ENCODE results near the gene ZSCAN5A. TPM values are rescaled to one million over a fixed set of nuclear protein-coding genes. Genes with fewer than 3 reads are reported as not detected.

ZSCAN5A gene
- total RNA-seq, 1 donor, result 4.3 TPM

- Histone ChIP-seq H4K20me1 (ENCODE audit: insufficient read depth, low read length) (no peaks in the 10 kb centered on the region), H3K4me3 (ENCODE audit: insufficient read depth, low read length) (no peak overlapping the region), H2AFZ (ENCODE audit: low read length) (no peak overlapping the region), H3K27ac (ENCODE audit: low read depth, low read length) (no peak overlapping the region), H3K4me2 (ENCODE audit: insufficient read depth, low read length) (no peak overlapping the region), H3K27me3 (ENCODE audit: insufficient read depth, low read length) (no peaks in the 10 kb centered on the region), H3K79me2 (ENCODE audit: insufficient read depth, low read length) (no peaks in the 10 kb centered on the region), H3K4me1 (ENCODE audit: insufficient read depth, low read length) (peaks cover 6% of the 10 kb centered on the region), H3K9me3 (ENCODE audit: low read depth, low read length) (no peaks in the 10 kb centered on the region), H3K36me3 (ENCODE audit: insufficient read depth, low read length) (no peaks in the 10 kb centered on the region)
- no peak for TF ChIP-seq CTCF (IDR thresholded peaks at IDR 0.05; ENCODE audit: extremely low read depth, low read depth, low read length)
- no peak for DNase-seq (ENCODE audit: insufficient read length, low spot score, missing footprints)
These were observed 5.4 kb upstream of the ZSCAN5A start for GRCh38 chr19:56319991-56320390.

- no peaks in the 10 kb centered on the region for H4K20me1 ChIP-seq (ENCODE audit: insufficient read depth, low read length)
- DNase-seq (ENCODE audit: insufficient read length, low spot score, missing footprints), result no peak
- H3K27ac ChIP-seq (ENCODE audit: low read depth, low read length), result no peak overlapping the region
- H2AFZ ChIP-seq (ENCODE audit: low read length), result no peak overlapping the region
- no peak overlapping the region for H3K4me2 ChIP-seq (ENCODE audit: insufficient read depth, low read length)
- no peak for TF ChIP-seq CTCF (IDR thresholded peaks at IDR 0.05; ENCODE audit: extremely low read depth, low read depth, low read length)
- H3K4me3 ChIP-seq (ENCODE audit: insufficient read depth, low read length), result no peak overlapping the region
- H3K9me3 ChIP-seq (ENCODE audit: low read depth, low read length), result no peaks in the 10 kb centered on the region
- no peaks in the 10 kb centered on the region for H3K27me3 ChIP-seq (ENCODE audit: insufficient read depth, low read length)
- H3K79me2 ChIP-seq (ENCODE audit: insufficient read depth, low read length), result no peaks in the 10 kb centered on the region
- peaks cover 14% of the 10 kb centered on the region for H3K4me1 ChIP-seq (ENCODE audit: insufficient read depth, low read length)
- peaks cover 2% of the 10 kb centered on the region for H3K36me3 ChIP-seq (ENCODE audit: insufficient read depth, low read length)
These were observed 3.1 kb upstream of the ZSCAN5A start for GRCh38 chr19:56317749-56318148.

GRCh38 chr19:56316728-56317127, 2.1 kb upstream of the ZSCAN5A start:
- peaks cover 10% of the 10 kb centered on the region for H3K36me3 ChIP-seq (ENCODE audit: insufficient read depth, low read length)
- DNase-seq (ENCODE audit: insufficient read length, low spot score, missing footprints), result no peak
- no peak overlapping the region for H3K4me3 ChIP-seq (ENCODE audit: insufficient read depth, low read length)
- H3K27me3 ChIP-seq (ENCODE audit: insufficient read depth, low read length), result no peaks in the 10 kb centered on the region
- H3K79me2 ChIP-seq (ENCODE audit: insufficient read depth, low read length), result no peaks in the 10 kb centered on the region
- H3K4me1 ChIP-seq (ENCODE audit: insufficient read depth, low read length), result peaks cover 14% of the 10 kb centered on the region
- H4K20me1 ChIP-seq (ENCODE audit: insufficient read depth, low read length), result no peaks in the 10 kb centered on the region
- no peaks in the 10 kb centered on the region for H3K9me3 ChIP-seq (ENCODE audit: low read depth, low read length)
- no peak overlapping the region for H2AFZ ChIP-seq (ENCODE audit: low read length)
- no peak for TF ChIP-seq CTCF (IDR thresholded peaks at IDR 0.05; ENCODE audit: extremely low read depth, low read depth, low read length)
- no peak overlapping the region for H3K27ac ChIP-seq (ENCODE audit: low read depth, low read length)
- no peak overlapping the region for H3K4me2 ChIP-seq (ENCODE audit: insufficient read depth, low read length)

GRCh38 chr19:56315077-56315828, 614 bp upstream of the ZSCAN5A start:
- no peaks in the 10 kb centered on the region for H3K9me3 ChIP-seq (ENCODE audit: low read depth, low read length)
- peak overlapping the region; percentile 100 for H3K4me2 ChIP-seq (ENCODE audit: insufficient read depth, low read length)
- H3K4me1 ChIP-seq (ENCODE audit: insufficient read depth, low read length), result peaks cover 14% of the 10 kb centered on the region
- TF ChIP-seq CTCF (IDR thresholded peaks at IDR 0.05; ENCODE audit: extremely low read depth, low read depth, low read length), result no peak
- peak overlapping the region; percentile 99 for H2AFZ ChIP-seq (ENCODE audit: low read length)
- H3K79me2 ChIP-seq (ENCODE audit: insufficient read depth, low read length), result no peaks in the 10 kb centered on the region
- H3K27ac ChIP-seq (ENCODE audit: low read depth, low read length), result peak overlapping the region; percentile 99
- peaks cover 10% of the 10 kb centered on the region for H3K36me3 ChIP-seq (ENCODE audit: insufficient read depth, low read length)
- no peaks in the 10 kb centered on the region for H3K27me3 ChIP-seq (ENCODE audit: insufficient read depth, low read length)
- H3K4me3 ChIP-seq (ENCODE audit: insufficient read depth, low read length), result peak overlapping the region; percentile 95
- peak; percentile 97 for DNase-seq (ENCODE audit: insufficient read length, low spot score, missing footprints)
- H4K20me1 ChIP-seq (ENCODE audit: insufficient read depth, low read length), result no peaks in the 10 kb centered on the region

All from osteoblast (primary cell).